ENCODE measurements around the gene ZC2HC1C.

DNA sequence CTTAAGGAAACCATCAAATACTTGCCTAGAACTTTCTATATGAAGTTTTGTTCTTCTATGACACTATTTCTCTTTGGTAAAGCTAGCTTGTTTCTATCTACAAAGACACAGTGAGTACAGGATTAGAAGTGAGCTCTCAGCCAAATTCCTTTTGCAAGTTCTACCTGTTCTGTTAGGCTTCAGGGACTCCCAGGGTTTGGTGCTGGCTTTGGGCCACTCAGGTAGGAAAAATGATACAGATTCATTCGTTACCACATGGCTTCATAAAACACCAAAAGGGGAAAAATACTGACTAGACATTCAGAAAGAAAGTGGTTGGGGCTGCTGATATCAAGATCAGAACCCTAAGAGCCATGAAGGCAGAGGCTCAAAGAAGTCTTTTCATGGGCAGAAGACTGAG is 13.8 kb downstream of the ZC2HC1C start:
- no peak for TF ChIP-seq EZH2 (IDR thresholded peaks at IDR 0.05; ENCODE audit: borderline replicate concordance, insufficient read depth, low read depth, low read length, poor library complexity, severe bottlenecking)
- TF ChIP-seq, protein P1, sequence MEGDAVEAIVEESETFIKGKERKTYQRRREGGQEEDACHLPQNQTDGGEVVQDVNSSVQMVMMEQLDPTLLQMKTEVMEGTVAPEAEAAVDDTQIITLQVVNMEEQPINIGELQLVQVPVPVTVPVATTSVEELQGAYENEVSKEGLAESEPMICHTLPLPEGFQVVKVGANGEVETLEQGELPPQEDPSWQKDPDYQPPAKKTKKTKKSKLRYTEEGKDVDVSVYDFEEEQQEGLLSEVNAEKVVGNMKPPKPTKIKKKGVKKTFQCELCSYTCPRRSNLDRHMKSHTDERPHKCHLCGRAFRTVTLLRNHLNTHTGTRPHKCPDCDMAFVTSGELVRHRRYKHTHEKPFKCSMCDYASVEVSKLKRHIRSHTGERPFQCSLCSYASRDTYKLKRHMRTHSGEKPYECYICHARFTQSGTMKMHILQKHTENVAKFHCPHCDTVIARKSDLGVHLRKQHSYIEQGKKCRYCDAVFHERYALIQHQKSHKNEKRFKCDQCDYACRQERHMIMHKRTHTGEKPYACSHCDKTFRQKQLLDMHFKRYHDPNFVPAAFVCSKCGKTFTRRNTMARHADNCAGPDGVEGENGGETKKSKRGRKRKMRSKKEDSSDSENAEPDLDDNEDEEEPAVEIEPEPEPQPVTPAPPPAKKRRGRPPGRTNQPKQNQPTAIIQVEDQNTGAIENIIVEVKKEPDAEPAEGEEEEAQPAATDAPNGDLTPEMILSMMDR (IDR thresholded peaks at IDR 0.05), result no peak
